ENCODE results near the gene SLC35A3.
A peak's percentile ranks its signal among the peaks of the same experiment; 100 is the strongest.
"Not testable (repeated sequence)": the region's sequence is repeated elsewhere in the genome, so short reads cannot be mapped to it uniquely, and the experiment has no call there.

The SLC35A3 gene

GRCh38 chr1:99975529-99975928 is 5.7 kb downstream of the SLC35A3 start:
- no peak overlapping the region for H3K4me3 ChIP-seq (replicated peaks in 1 of 2; ENCODE audit: low read depth in 2 of 2, low read length in 2 of 2)
- DNase-seq (ENCODE audit: low read depth in 2 of 2) = no peak
- TF ChIP-seq CTCF (IDR thresholded peaks at IDR 0.05; ENCODE audit: low read depth, low read length) = no peak

- not testable (repeated sequence) for DNase-seq (ENCODE audit: low read depth in 2 of 2); H3K4me3 ChIP-seq (replicated peaks in 1 of 2; ENCODE audit: low read depth in 2 of 2, low read length in 2 of 2)
Observed at GRCh38 chr1:99977326-99977725, 7.5 kb downstream of the SLC35A3 start.

GRCh38 chr1:99978218-99978617 is 8.4 kb downstream of the SLC35A3 start:
- no peak for DNase-seq (ENCODE audit: low read depth in 2 of 2)
- no peak overlapping the region for H3K4me3 ChIP-seq (replicated peaks in 1 of 2; ENCODE audit: low read depth in 2 of 2, low read length in 2 of 2)
- TF ChIP-seq CTCF (IDR thresholded peaks at IDR 0.05; ENCODE audit: low read depth, low read length) = no peak

- no peak overlapping the region for H3K4me3 ChIP-seq (replicated peaks in 1 of 2; ENCODE audit: low read depth in 2 of 2, low read length in 2 of 2)
- no peak for TF ChIP-seq CTCF (IDR thresholded peaks at IDR 0.05; ENCODE audit: low read depth, low read length)
- no peak for DNase-seq (ENCODE audit: low read depth in 2 of 2)
Observed at GRCh38 chr1:99979091-99979490, 9.3 kb downstream of the SLC35A3 start.

- DNase-seq (ENCODE audit: low read depth in 2 of 2) = no peak
- no peak for TF ChIP-seq CTCF (IDR thresholded peaks at IDR 0.05; ENCODE audit: low read depth, low read length)
- H3K4me3 ChIP-seq (replicated peaks in 1 of 2; ENCODE audit: low read depth in 2 of 2, low read length in 2 of 2) = no peak overlapping the region
Observed at GRCh38 chr1:99980928-99981327, 11.1 kb downstream of the SLC35A3 start.

- DNase-seq (ENCODE audit: low read depth in 2 of 2) = peak in 1 of 2 donors; percentile 41
- no peak for TF ChIP-seq CTCF (IDR thresholded peaks at IDR 0.05; ENCODE audit: low read depth, low read length)
- no peak overlapping the region for H3K4me3 ChIP-seq (replicated peaks in 1 of 2; ENCODE audit: low read depth in 2 of 2, low read length in 2 of 2)
Observed at GRCh38 chr1:99986656-99987225, 16.9 kb downstream of the SLC35A3 start.

- no peak overlapping the region for H3K4me3 ChIP-seq (replicated peaks in 1 of 2; ENCODE audit: low read depth in 2 of 2, low read length in 2 of 2)
- DNase-seq (ENCODE audit: low read depth in 2 of 2) = no peak
- TF ChIP-seq CTCF (IDR thresholded peaks at IDR 0.05; ENCODE audit: low read depth, low read length) = no peak
Observed at GRCh38 chr1:99988210-99988765, 18.5 kb downstream of the SLC35A3 start.
